Measurements from ENCODE around the gene PDXDC1.
A peak's percentile ranks its signal among the peaks of the same experiment; 100 is the strongest.
"Not testable (repeated sequence)": the region's sequence is repeated elsewhere in the genome, so short reads cannot be mapped to it uniquely, and the experiment has no call there.

PDXDC1 gene

DNA sequence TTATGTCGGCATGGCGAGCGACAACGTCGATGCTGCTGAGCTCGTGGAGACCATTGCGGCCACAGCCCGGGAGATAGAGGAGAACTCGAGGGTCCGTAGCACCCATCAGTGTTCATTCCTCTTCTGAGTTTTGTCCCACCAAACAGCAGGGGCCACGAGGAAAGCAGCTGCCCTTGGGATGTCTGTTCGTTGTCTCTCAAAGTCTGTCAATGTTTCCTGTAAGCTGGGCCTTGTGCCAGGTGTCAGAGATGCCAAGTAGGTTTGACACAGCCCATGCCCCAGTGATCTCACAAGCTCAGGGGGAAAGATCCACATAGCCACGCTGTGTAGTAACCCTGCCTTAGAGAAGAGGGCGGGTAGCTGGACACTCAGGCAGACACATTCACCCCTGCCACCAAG lies 58.5 kb downstream of the PDXDC1 start:
- Mint-ChIP-seq H3K4me1 (ENCODE audit: low read depth) (peaks cover 15% of the 10 kb centered on the region), H3K36me3 (ENCODE audit: low read depth) (peaks cover 91% of the 10 kb centered on the region)

GRCh38 chr16:15034266-15035162 lies 59.7 kb downstream of the PDXDC1 start:
- peak; percentile 21 for DNase-seq
- Mint-ChIP-seq H3K9me3 (no peaks in the 10 kb centered on the region), H3K36me3 (ENCODE audit: low read depth) (peaks cover 92% of the 10 kb centered on the region), H3K4me3 (no peak overlapping the region), H3K27ac (peak overlapping the region; percentile 26), H3K27me3 (no peaks in the 10 kb centered on the region), H3K4me1 (ENCODE audit: low read depth) (peaks cover 15% of the 10 kb centered on the region)

More for the DNA sequence above, 58.5 kb downstream of the PDXDC1 start:
- no peaks in the 10 kb centered on the region for H3K9me3 Mint-ChIP-seq
- no peak for DNase-seq
- no peak overlapping the region for H3K4me3 Mint-ChIP-seq
- no peaks in the 10 kb centered on the region for H3K27me3 Mint-ChIP-seq
- H3K27ac Mint-ChIP-seq = peak overlapping the region; percentile 66

GRCh38 chr16:15035163-15035729 lies 60.4 kb downstream of the PDXDC1 start:
- peaks cover 15% of the 10 kb centered on the region for H3K4me1 Mint-ChIP-seq (ENCODE audit: low read depth)
- H3K9me3 Mint-ChIP-seq = no peaks in the 10 kb centered on the region
- H3K27ac Mint-ChIP-seq = no peak overlapping the region
- H3K36me3 Mint-ChIP-seq (ENCODE audit: low read depth) = peaks cover 96% of the 10 kb centered on the region
- DNase-seq = peak; percentile 16
- no peaks in the 10 kb centered on the region for H3K27me3 Mint-ChIP-seq
- no peak overlapping the region for H3K4me3 Mint-ChIP-seq

DNA sequence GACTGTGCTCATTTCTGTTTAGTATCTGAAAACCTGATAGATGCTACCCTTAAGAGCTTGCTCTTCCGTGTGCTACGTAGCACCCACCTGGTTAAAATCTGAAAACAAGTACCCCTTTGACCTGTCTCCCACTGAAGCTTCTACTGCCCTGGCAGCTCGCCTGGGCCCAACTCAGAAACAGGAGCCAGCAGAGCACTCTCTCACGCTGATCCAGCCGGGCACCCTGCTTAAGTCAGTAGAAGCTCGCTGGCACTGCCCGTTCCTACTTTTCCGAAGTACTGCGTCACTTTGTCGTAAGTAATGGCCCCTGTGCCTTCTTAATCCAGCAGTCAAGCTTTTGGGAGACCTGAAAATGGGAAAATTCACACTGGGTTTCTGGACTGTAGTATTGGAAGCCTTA lies 62.2 kb downstream of the PDXDC1 start:
- no peak overlapping the region for H3K27ac Mint-ChIP-seq
- H3K9me3 Mint-ChIP-seq = no peaks in the 10 kb centered on the region

DNA sequence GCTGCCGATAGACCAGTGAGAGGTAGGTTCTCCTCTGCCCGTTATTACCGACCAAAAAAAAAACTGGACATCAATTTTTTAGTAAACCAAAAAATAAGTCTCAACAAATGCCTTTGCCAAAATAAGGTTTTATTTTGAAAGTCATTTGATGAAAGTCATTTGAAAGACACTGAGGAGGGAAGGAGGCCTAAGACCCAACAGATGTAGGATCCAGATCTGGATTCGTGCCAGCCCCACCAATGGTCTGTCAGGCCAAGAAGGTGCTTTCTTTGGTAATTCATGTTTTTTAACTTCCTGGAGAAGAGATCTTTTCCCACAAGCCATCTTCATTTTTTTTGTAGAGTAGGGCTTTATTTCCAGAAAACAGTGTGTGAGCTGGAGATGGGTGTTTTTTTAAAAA lies 62.9 kb downstream of the PDXDC1 start:
- Mint-ChIP-seq H3K27ac (peak overlapping the region; percentile 44), H3K4me1 (ENCODE audit: low read depth) (no peaks in the 10 kb centered on the region), H3K9me3 (no peaks in the 10 kb centered on the region), H3K27me3 (no peaks in the 10 kb centered on the region), H3K36me3 (ENCODE audit: low read depth) (peaks cover 97% of the 10 kb centered on the region), H3K4me3 (no peak overlapping the region)
- DNase-seq = no peak

More for the DNA sequence above, 62.2 kb downstream of the PDXDC1 start:
- Mint-ChIP-seq H3K4me1 (ENCODE audit: low read depth) (peaks cover 4% of the 10 kb centered on the region), H3K27me3 (no peaks in the 10 kb centered on the region), H3K36me3 (ENCODE audit: low read depth) (peaks cover 99% of the 10 kb centered on the region), H3K4me3 (no peak overlapping the region)
- no peak for DNase-seq

DNA sequence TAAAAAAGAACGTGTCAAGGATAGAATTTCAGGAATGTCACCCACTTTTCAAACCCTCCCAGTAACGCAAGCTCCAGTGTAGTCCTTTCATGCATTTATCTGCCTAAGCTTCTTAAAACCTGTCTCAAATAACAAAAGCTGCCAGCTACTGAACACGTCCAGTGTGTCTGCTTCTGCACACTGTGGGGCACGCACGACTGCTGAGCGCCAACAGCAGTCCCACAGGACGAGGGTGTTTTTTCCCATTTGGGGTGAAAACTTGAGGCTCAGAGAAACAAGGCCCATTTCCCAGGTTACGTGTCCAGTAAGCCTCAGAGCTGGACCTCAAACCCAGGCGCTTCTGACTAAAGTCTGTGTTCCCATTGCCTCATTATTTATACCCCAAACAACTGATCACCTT lies 63.9 kb downstream of the PDXDC1 start:
- H3K27ac Mint-ChIP-seq = peak overlapping the region; percentile 65
- no peak overlapping the region for H3K4me3 Mint-ChIP-seq
- no peaks in the 10 kb centered on the region for H3K9me3 Mint-ChIP-seq
- no peaks in the 10 kb centered on the region for H3K4me1 Mint-ChIP-seq (ENCODE audit: low read depth)
- no peaks in the 10 kb centered on the region for H3K27me3 Mint-ChIP-seq
- DNase-seq = no peak
- peaks cover 93% of the 10 kb centered on the region for H3K36me3 Mint-ChIP-seq (ENCODE audit: low read depth)

- no peak overlapping the region for H3K4me3 Mint-ChIP-seq
- peaks cover 83% of the 10 kb centered on the region for H3K36me3 Mint-ChIP-seq (ENCODE audit: low read depth)
- no peaks in the 10 kb centered on the region for H3K4me1 Mint-ChIP-seq (ENCODE audit: low read depth)
- peak overlapping the region; percentile 66 for H3K27ac Mint-ChIP-seq
- no peaks in the 10 kb centered on the region for H3K9me3 Mint-ChIP-seq
- no peaks in the 10 kb centered on the region for H3K27me3 Mint-ChIP-seq
- DNase-seq = no peak
Observed at GRCh38 chr16:15041271-15042004, 66.6 kb downstream of the PDXDC1 start.

DNA sequence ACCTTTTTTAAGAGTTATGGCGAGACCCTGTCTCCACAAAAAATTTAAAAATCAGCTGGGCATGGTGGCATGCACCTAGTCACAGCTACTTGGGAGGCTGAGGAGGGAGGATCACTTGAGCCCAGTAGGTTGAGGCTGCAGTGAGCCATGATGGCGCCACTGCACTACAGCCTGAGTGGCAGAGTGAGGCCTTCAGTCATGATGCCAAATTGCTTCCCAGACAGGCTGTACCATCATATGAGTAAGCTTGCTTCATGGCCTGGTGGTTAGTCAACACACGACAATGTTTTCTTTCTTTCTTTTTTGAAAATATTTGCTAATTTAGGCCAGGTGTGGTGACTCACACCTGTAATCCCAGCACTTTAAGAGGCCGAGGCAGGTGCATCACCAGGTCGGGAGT lies 68.5 kb downstream of the PDXDC1 start:
- DNase-seq = no peak
- Mint-ChIP-seq H3K27me3 (no peaks in the 10 kb centered on the region), H3K27ac (peak overlapping the region; percentile 26), H3K4me1 (ENCODE audit: low read depth) (no peaks in the 10 kb centered on the region), H3K9me3 (no peaks in the 10 kb centered on the region), H3K36me3 (ENCODE audit: low read depth) (peaks cover 72% of the 10 kb centered on the region), H3K4me3 (no peak overlapping the region)

GRCh38 chr16:15044286-15044685 lies 69.5 kb downstream of the PDXDC1 start:
- no peak overlapping the region for H3K27ac Mint-ChIP-seq
- H3K27me3 Mint-ChIP-seq = no peaks in the 10 kb centered on the region
- no peak for DNase-seq
- H3K4me1 Mint-ChIP-seq (ENCODE audit: low read depth) = no peaks in the 10 kb centered on the region
- no peak overlapping the region for H3K4me3 Mint-ChIP-seq
- no peaks in the 10 kb centered on the region for H3K9me3 Mint-ChIP-seq
- peaks cover 63% of the 10 kb centered on the region for H3K36me3 Mint-ChIP-seq (ENCODE audit: low read depth)

GRCh38 chr16:15045270-15045669 lies 70.4 kb downstream of the PDXDC1 start:
- DNase-seq; H3K4me3 Mint-ChIP-seq; H3K27me3 Mint-ChIP-seq; H3K4me1 Mint-ChIP-seq (ENCODE audit: low read depth); H3K9me3 Mint-ChIP-seq; H3K27ac Mint-ChIP-seq: not testable (repeated sequence)
- peaks cover 53% of the 10 kb centered on the region for H3K36me3 Mint-ChIP-seq (ENCODE audit: low read depth)

- H3K27ac Mint-ChIP-seq = peak overlapping the region; percentile 11
- peaks cover 37% of the 10 kb centered on the region for H3K36me3 Mint-ChIP-seq (ENCODE audit: low read depth)
- H3K4me1 Mint-ChIP-seq (ENCODE audit: low read depth) = peaks cover 8% of the 10 kb centered on the region
- H3K27me3 Mint-ChIP-seq = no peaks in the 10 kb centered on the region
- no peak for DNase-seq
- no peaks in the 10 kb centered on the region for H3K9me3 Mint-ChIP-seq
- no peak overlapping the region for H3K4me3 Mint-ChIP-seq
Observed at GRCh38 chr16:15046692-15047376, 72.0 kb downstream of the PDXDC1 start.

GRCh38 chr16:15049581-15050180 lies 74.9 kb downstream of the PDXDC1 start:
- no peaks in the 10 kb centered on the region for H3K9me3 Mint-ChIP-seq
- DNase-seq = no peak
- H3K4me1 Mint-ChIP-seq (ENCODE audit: low read depth) = peaks cover 19% of the 10 kb centered on the region
- peaks cover 17% of the 10 kb centered on the region for H3K36me3 Mint-ChIP-seq (ENCODE audit: low read depth)
- no peaks in the 10 kb centered on the region for H3K27me3 Mint-ChIP-seq
- H3K4me3 Mint-ChIP-seq = no peak overlapping the region
- H3K27ac Mint-ChIP-seq = no peak overlapping the region

DNA sequence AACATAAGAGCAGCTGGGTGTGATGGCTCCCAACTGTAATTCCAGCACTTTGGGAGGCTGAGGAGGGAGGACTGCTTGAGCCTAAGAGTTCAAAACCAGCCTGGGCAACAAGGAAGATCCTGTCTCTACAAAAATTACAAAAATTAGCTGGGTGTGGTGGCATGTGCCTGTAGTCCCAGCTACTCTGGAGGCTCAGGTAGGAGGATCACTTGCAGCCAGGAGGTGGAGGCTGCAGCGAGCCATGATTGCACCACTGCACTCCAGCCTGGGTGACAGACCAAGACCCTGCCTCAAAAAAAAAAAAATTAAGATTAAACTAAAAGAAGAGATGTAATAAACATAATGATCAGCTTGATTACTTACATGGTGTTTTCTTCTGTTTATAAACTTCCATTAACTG lies 75.6 kb downstream of the PDXDC1 start:
- Mint-ChIP-seq H3K36me3 (ENCODE audit: low read depth) (peaks cover 20% of the 10 kb centered on the region), H3K4me1 (ENCODE audit: low read depth) (peaks cover 23% of the 10 kb centered on the region)
- H3K4me3 Mint-ChIP-seq, H3K27me3 Mint-ChIP-seq, H3K9me3 Mint-ChIP-seq, DNase-seq, H3K27ac Mint-ChIP-seq: not testable (repeated sequence)

GRCh38 chr16:15051387-15051951 lies 76.6 kb downstream of the PDXDC1 start:
- Mint-ChIP-seq H3K4me3 (no peak overlapping the region), H3K4me1 (ENCODE audit: low read depth) (peaks cover 27% of the 10 kb centered on the region), H3K27ac (no peak overlapping the region), H3K27me3 (no peaks in the 10 kb centered on the region), H3K36me3 (ENCODE audit: low read depth) (peaks cover 11% of the 10 kb centered on the region), H3K9me3 (no peaks in the 10 kb centered on the region)
- no peak for DNase-seq

Data from activated T-cell treated with anti-CD3 and anti-CD28 coated beads, Interleukin-2, amount 50 U/mL, for 24 hours (primary cell).